PC-9 (cell line): ENCODE measurements around the gene DOCK3. TPM values are rescaled to one million over a fixed set of nuclear protein-coding genes. Genes with fewer than 3 reads are reported as not detected.

Experiments
- BruUV-seq: library from RNA; stranded (reverse); fragments of 400-500 nt; replicated peaks from 2 replicates; lab custom pipeline; 2021; lab: Mats Ljungman, UMichigan
- CTCF ChIA-PET: fragments of 300-600 bp; sonication (Branson Sonifier 250); formaldehyde crosslinking; loops from one replicate; lab custom pipeline; 2022; ENCODE audit warnings: antibody characterized with exemption; lab: Charles Lee
- POLR2A ChIA-PET: fragments of 300-600 bp; sonication (Branson Sonifier 250); formaldehyde crosslinking; loops from one replicate; lab custom pipeline; 2022; ENCODE audit warnings: antibody characterized with exemption; ENCODE audit not compliant: unreplicated experiment; lab: Charles Lee
- DNase-seq, 2 experiments: peaks; one replicate each; pipeline versions ENCODE4 v3.0.0 to v3.0.0-alpha.2; 2015 to 2022; ENCODE audit warnings: mixed read lengths in 1 of 2
- H2AFZ ChIP-seq: fragments of 200-600 bp; sonication (generic); 2 replicates; pipeline ENCODE4 v1.8.1; 2017; ENCODE audit warnings: antibody characterized with exemption
- H3F3A ChIP-seq: fragments of 200-600 bp; sonication (generic); 2 replicates; pipeline ENCODE4 v1.8.1; 2017; ENCODE audit warnings: antibody characterized with exemption, mild to moderate bottlenecking, low read depth; ENCODE audit not compliant: insufficient read depth
- H3K27ac ChIP-seq: fragments of 200-600 bp; sonication (generic); 2 replicates; pipeline ENCODE4 v1.6.1; 2016; ENCODE audit warnings: mixed run types
- H3K27me3 ChIP-seq: fragments of 200-600 bp; sonication (generic); 2 replicates; pipeline ENCODE4 v1.6.1; 2016; ENCODE audit warnings: low read depth, mixed run types; ENCODE audit not compliant: insufficient read depth
- H3K36me3 ChIP-seq: fragments of 200-600 bp; sonication (generic); 2 replicates; pipeline ENCODE4 v1.6.1; 2016; ENCODE audit warnings: low read depth, mixed run types
- H3K4me1 ChIP-seq: fragments of 200-600 bp; sonication (generic); replicated peaks from 2 replicates; pipeline ENCODE4 v1.6.1; 2016; ENCODE audit warnings: mixed run types; ENCODE audit not compliant: insufficient read depth
- H3K4me2 ChIP-seq: fragments of 200-600 bp; sonication (generic); 2 replicates; pipeline ENCODE4 v1.6.1; 2017; ENCODE audit warnings: mixed run types
- H3K4me3 ChIP-seq: fragments of 200-600 bp; sonication (generic); 2 replicates; pipeline ENCODE4 v1.6.1; 2016; ENCODE audit warnings: mixed run types
- H3K79me2 ChIP-seq: fragments of 200-600 bp; sonication (generic); 2 replicates; pipeline ENCODE4 v1.6.1; 2017; ENCODE audit warnings: low read depth, mixed run types
- H3K9me2 ChIP-seq: fragments of 200-600 bp; sonication (generic); 2 replicates; pipeline ENCODE4 v1.8.1; 2017; ENCODE audit warnings: mild to moderate bottlenecking; ENCODE audit not compliant: insufficient read depth
- H3K9me3 ChIP-seq: fragments of 200-600 bp; sonication (generic); 2 replicates; pipeline ENCODE4 v1.8.1; 2016; ENCODE audit warnings: low read depth; ENCODE audit not compliant: insufficient read depth
- H4K20me1 ChIP-seq: fragments of 200-600 bp; sonication (generic); 2 replicates; pipeline ENCODE4 v1.8.1; 2017; ENCODE audit not compliant: insufficient read depth
- EZH2 ChIP-seq: fragments of 200-600 bp; sonication (generic); IDR thresholded peaks from 2 replicates; pipeline ENCODE4 v1.8.0; 2017; ENCODE audit warnings: antibody characterized with exemption, low read depth
- intact Hi-C: fragments of 100-400 bp; cut with micrococcal nuclease; formaldehyde crosslinking; loops from one replicate; pipeline ENCODE4 v1.10.0; 2022; ENCODE audit not compliant: unreplicated experiment
- total RNA-seq: library from RNA; stranded (reverse); gene quantifications from 2 replicates; pipeline ENCODE4 v1.2.3, GENCODE V29; 2021
- TF ChIP-seq, protein P1 (sequence below): fragments of 200-600 bp; sonication (generic); conservative IDR thresholded peaks from 2 replicates; pipeline ENCODE4 v1.6.1; 2017; ENCODE audit warnings: mixed run types, antibody characterized with exemption, mild to moderate bottlenecking, moderate library complexity

DOCK3 gene
- total RNA-seq, 1 experiment from 2014 or later, result 16.9 TPM

DNA sequence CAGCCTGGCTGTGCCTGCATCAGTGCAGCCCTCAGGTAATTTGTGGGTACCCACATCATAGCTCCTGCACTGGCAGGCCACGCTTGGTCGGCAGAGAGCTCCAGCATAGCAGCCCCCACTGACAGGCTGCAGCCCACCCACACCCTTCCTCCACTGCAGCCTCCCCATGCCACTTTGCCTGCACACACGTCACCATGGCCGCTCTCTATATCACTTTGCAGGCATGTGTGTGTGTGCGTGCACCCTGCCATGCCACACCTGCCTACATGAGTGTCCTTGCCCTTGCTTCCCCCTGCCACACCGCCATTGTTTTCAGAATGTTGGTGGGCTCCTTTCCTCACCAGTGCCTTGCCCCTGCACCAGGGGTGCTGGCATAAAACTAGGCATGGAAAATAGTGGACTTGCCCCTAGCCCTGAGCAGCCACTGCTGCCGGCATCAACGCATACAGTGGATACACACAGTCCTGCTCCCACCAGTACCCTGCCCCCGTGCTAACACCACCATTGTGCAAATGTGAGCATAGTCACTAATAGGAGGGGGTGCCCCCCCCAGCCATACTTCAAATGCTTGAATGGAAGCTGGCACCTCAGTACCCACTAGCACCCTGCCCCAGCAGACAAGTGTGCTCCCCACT lies 431.6 kb downstream of the DOCK3 start:
- ChIA-PET CTCF (no interaction called here), POLR2A (no interaction called here)
- no peak for TF ChIP-seq EZH2
- TF ChIP-seq, protein P1, sequence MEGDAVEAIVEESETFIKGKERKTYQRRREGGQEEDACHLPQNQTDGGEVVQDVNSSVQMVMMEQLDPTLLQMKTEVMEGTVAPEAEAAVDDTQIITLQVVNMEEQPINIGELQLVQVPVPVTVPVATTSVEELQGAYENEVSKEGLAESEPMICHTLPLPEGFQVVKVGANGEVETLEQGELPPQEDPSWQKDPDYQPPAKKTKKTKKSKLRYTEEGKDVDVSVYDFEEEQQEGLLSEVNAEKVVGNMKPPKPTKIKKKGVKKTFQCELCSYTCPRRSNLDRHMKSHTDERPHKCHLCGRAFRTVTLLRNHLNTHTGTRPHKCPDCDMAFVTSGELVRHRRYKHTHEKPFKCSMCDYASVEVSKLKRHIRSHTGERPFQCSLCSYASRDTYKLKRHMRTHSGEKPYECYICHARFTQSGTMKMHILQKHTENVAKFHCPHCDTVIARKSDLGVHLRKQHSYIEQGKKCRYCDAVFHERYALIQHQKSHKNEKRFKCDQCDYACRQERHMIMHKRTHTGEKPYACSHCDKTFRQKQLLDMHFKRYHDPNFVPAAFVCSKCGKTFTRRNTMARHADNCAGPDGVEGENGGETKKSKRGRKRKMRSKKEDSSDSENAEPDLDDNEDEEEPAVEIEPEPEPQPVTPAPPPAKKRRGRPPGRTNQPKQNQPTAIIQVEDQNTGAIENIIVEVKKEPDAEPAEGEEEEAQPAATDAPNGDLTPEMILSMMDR, result no peak
- Histone ChIP-seq H2AFZ (no peak overlapping the region), H3K27me3 (no peaks in the 10 kb centered on the region), H3K9me2 (no peaks in the 10 kb centered on the region), H3K27ac (no peak overlapping the region), H3K36me3 (no peaks in the 10 kb centered on the region), H3F3A (no peaks in the 10 kb centered on the region), H4K20me1 (no peaks in the 10 kb centered on the region), H3K4me1 (no peaks in the 10 kb centered on the region), H3K9me3 (no peaks in the 10 kb centered on the region), H3K4me3 (no peak overlapping the region), H3K4me2 (no peak overlapping the region), H3K79me2 (no peaks in the 10 kb centered on the region)
- intact Hi-C loops, result no loop called here
- DNase-seq, result no peak
- BruUV-seq, result no TSS peak

DNA sequence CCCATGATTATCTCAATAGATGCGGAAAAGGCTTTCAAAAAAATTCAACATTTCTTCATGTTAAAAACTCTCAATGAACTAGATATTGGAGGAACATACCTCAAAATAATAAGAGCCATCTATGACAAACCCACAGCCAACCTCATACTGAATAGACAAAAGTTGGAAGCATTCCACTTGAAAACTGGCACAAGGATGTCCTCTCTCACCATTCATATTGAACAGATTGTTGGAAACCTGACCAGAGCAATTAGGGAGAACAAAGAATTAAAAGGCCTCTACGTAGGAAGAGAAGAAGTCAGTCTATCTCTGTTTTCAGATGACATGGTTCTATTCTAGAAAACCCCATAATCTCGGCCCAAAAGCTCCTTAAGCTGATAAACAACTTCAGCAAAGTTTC lies 435.9 kb downstream of the DOCK3 start:
- Histone ChIP-seq H3K9me3 (no peaks in the 10 kb centered on the region), H3F3A (no peaks in the 10 kb centered on the region), H3K27me3 (no peaks in the 10 kb centered on the region), H3K36me3 (no peaks in the 10 kb centered on the region), H3K9me2 (no peaks in the 10 kb centered on the region), H2AFZ (no peak overlapping the region), H3K4me1 (no peaks in the 10 kb centered on the region), H3K27ac (no peak overlapping the region), H3K4me3 (no peak overlapping the region), H3K4me2 (no peak overlapping the region), H4K20me1 (no peaks in the 10 kb centered on the region), H3K79me2 (no peaks in the 10 kb centered on the region)
- ChIA-PET CTCF (interaction anchor here (0.7 kb wide), 1 partner anchor 140 kb away, joined by 3 read pairs; no protein-coding TSS in a partner anchor), POLR2A (no interaction called here)
- no TSS peak for BruUV-seq
- TF ChIP-seq EZH2, result no peak
- TF ChIP-seq, protein P1, result no peak
- DNase-seq, result no peak
- intact Hi-C loops, result no loop called here

DNA sequence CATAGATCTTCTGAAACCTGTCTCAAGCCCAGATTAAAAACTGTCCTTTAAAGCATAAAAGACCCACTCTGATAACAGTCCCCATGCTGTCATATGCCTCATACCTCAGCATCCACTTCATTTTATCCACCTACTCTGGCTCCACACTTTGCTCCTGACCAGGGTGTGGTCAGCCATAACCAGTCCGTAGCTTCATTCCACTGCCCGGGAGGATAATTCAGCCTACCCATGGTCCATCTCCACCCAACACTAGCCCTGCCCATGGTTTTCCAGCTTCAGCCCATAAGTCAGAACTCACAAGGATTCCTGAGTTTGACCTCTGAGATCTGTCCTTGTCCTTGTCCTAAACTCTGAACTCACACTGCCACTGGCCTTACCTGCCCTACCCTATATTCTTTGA lies 448.2 kb downstream of the DOCK3 start:
- no peak overlapping the region for H3K4me2 ChIP-seq
- no peaks in the 10 kb centered on the region for H3K9me3 ChIP-seq
- H3K27me3 ChIP-seq, result no peaks in the 10 kb centered on the region
- no peaks in the 10 kb centered on the region for H3F3A ChIP-seq
- H3K4me3 ChIP-seq, result no peak overlapping the region
- H2AFZ ChIP-seq, result no peak overlapping the region
- H3K27ac ChIP-seq, result no peak overlapping the region
- H3K79me2 ChIP-seq, result no peaks in the 10 kb centered on the region
- no peak for DNase-seq
- BruUV-seq, result no TSS peak
- no peaks in the 10 kb centered on the region for H3K4me1 ChIP-seq
- no peaks in the 10 kb centered on the region for H3K9me2 ChIP-seq
- H3K36me3 ChIP-seq, result no peaks in the 10 kb centered on the region
- ChIA-PET CTCF (no interaction called here), POLR2A (no interaction called here)
- no peaks in the 10 kb centered on the region for H4K20me1 ChIP-seq
- intact Hi-C loops, result no loop called here
- no peak for TF ChIP-seq EZH2
- TF ChIP-seq, protein P1, result no peak
